ENCODE results near the gene CLEC3A.
"Not testable (repeated sequence)": the region's sequence is repeated elsewhere in the genome, so short reads cannot be mapped to it uniquely, and the experiment has no call there.

Gene CLEC3A, protein sequence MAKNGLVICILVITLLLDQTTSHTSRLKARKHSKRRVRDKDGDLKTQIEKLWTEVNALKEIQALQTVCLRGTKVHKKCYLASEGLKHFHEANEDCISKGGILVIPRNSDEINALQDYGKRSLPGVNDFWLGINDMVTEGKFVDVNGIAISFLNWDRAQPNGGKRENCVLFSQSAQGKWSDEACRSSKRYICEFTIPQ

DNA sequence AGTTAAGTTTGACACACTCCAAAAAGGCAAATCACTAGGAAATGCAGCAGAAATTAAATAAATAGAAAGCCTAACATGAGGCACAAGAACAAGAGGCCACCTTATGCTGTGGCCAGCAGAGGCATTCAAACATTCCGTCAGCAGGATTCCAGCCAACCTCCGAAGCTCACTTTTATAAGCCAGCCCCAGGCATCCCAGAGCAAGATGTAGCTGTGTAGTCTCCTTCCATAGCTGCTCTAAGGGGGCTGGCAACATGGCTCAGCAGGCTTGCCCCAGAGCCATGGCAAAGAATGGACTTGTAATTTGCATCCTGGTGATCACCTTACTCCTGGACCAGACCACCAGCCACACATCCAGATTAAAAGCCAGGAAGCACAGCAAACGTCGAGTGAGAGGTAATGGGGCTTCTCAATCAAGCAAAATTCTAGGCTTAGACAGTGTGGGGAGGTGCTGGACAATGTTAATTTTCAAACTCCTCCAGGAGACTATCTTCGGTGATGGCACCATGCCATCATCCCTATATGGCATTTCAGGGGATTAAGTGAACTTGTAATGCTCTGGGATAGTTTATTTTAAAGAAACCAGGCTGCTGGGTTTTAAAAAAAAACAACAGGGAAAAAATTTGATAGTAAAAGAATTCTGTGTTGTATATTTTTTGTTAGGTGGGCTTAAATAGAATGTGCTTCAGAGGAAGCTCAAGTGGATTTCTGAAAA lies at the start of gene CLEC3A:
Gene CLEC3A (plus strand): TSS at position 202 of the 714 bp plus-strand sequence. CDS start 79 bp downstream, at position 281.
- Histone ChIP-seq H3K36me3 (ENCODE audit: insufficient read depth, low read length) (no peaks in the 10 kb centered on the region), H2AFZ (ENCODE audit: low read length, unreplicated experiment) (no peak within 1 kb of the TSS), H3K4me1 (ENCODE audit: control insufficient read depth, insufficient read depth, low read length, unreplicated experiment) (no peaks in the 10 kb centered on the region), H3K27ac (ENCODE audit: low read depth, low read length) (no peak within 1 kb of the TSS), H3K4me3 (ENCODE audit: low read depth, low read length) (no peak within 1 kb of the TSS), H3K79me2 (ENCODE audit: control insufficient read depth, insufficient read depth, low read length, unreplicated experiment) (no peaks in the 10 kb centered on the region), H3K27me3 (ENCODE audit: insufficient read depth, low read length) (no peaks in the 10 kb centered on the region)

DNA sequence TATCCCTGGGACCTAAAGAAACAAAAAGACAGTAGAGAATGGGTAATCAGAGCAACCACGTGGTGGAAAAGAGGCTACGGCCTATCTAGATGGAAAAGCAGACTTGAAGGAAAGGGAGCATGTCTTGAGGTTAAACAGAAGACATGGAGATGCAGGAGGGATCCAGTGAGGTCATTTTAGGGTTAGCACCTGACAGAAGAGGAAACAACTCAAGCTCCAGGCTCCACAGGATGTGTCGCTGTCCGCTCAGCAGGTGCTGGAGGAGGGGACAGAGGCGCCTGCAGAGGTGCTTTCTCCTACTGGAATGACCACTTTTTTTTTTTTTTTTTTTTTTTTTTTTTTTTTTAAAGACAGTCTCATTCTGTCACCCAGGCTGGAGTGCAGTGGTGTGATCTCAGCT lies 47.5 kb upstream of the CLEC3A start:
- H2AFZ ChIP-seq (ENCODE audit: low read length, unreplicated experiment) = no peak overlapping the region

DNA sequence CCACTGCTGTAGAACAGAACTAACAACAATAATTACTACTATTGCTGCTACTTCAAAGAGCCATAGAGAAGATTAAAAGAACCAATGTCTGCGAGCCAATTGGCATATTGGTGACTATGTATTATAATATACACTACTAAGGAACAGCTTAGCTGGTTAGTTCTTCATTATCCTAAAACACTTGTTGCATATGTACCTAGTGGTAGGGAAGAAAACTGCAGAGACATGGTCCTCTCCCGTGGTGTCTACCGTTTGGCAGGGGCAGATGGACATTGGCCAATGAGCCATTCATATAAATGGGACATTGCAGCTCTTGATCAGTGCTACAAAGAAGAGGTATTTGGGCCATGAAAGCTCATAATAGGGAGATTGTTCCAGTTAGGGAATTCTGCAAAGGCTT lies 46.4 kb upstream of the CLEC3A start:
- H3K4me1 ChIP-seq (ENCODE audit: control insufficient read depth, insufficient read depth, low read length, unreplicated experiment) = no peaks in the 10 kb centered on the region
- no peak overlapping the region for H3K27ac ChIP-seq (ENCODE audit: low read depth, low read length)
- H2AFZ ChIP-seq (ENCODE audit: low read length, unreplicated experiment) = no peak overlapping the region
- no peaks in the 10 kb centered on the region for H3K27me3 ChIP-seq (ENCODE audit: insufficient read depth, low read length)
- H3K4me3 ChIP-seq (ENCODE audit: low read depth, low read length) = no peak overlapping the region
- H3K36me3 ChIP-seq (ENCODE audit: insufficient read depth, low read length) = no peaks in the 10 kb centered on the region
- no peaks in the 10 kb centered on the region for H3K79me2 ChIP-seq (ENCODE audit: control insufficient read depth, insufficient read depth, low read length, unreplicated experiment)

More for the DNA sequence above, 47.5 kb upstream of the CLEC3A start:
- H3K4me3 ChIP-seq (ENCODE audit: low read depth, low read length) = no peak overlapping the region
- H3K27ac ChIP-seq (ENCODE audit: low read depth, low read length) = no peak overlapping the region
- H3K79me2 ChIP-seq (ENCODE audit: control insufficient read depth, insufficient read depth, low read length, unreplicated experiment) = no peaks in the 10 kb centered on the region
- no peaks in the 10 kb centered on the region for H3K36me3 ChIP-seq (ENCODE audit: insufficient read depth, low read length)
- no peaks in the 10 kb centered on the region for H3K27me3 ChIP-seq (ENCODE audit: insufficient read depth, low read length)
- no peaks in the 10 kb centered on the region for H3K4me1 ChIP-seq (ENCODE audit: control insufficient read depth, insufficient read depth, low read length, unreplicated experiment)

DNA sequence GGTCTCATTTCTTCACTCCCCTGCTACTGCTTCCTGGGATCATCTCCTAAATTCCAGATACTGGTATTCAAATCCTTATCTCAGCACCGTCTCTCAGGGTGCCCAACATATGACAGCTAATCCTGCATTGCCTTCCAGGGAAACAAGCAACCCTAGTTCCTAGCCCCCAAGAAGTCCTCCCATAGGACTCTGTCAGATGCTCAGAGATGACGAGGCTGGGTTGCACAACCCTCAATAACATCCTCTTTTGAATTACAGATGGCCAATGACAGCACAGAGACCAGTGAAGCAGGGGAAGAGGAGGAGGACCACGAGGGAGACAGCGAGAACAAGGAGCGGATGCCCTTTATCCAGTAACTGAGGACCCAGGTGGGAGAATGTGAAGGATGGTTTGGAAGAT lies 45.0 kb upstream of the CLEC3A start:
- Histone ChIP-seq H3K27me3 (ENCODE audit: insufficient read depth, low read length) (no peaks in the 10 kb centered on the region), H3K27ac (ENCODE audit: low read depth, low read length) (no peak overlapping the region)

DNA sequence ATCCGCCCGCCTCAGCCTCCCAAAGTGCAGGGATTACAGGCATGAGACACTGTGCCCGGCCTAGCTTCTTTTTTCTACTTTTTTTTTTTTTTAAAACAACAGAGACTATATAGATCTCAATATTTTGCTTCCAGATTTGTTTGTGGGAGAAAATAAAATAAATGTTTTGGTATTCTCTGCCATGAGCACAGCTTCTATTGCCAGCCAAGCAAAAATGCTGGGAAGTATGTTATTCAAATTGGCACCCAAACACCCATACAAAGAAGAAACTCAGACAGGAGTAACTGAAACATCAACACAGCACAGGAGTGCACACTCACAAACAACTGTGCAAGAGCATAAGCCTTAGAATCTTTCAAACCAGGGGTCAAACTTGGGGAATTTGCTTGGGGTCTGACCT lies 37.2 kb upstream of the CLEC3A start:
- no peaks in the 10 kb centered on the region for H3K27me3 ChIP-seq (ENCODE audit: insufficient read depth, low read length)
- H3K4me1 ChIP-seq (ENCODE audit: control insufficient read depth, insufficient read depth, low read length, unreplicated experiment) = no peaks in the 10 kb centered on the region
- H3K79me2 ChIP-seq (ENCODE audit: control insufficient read depth, insufficient read depth, low read length, unreplicated experiment) = no peaks in the 10 kb centered on the region
- H3K36me3 ChIP-seq (ENCODE audit: insufficient read depth, low read length) = no peaks in the 10 kb centered on the region
- no peak overlapping the region for H3K27ac ChIP-seq (ENCODE audit: low read depth, low read length)
- H3K4me3 ChIP-seq (ENCODE audit: low read depth, low read length) = no peak overlapping the region
- H2AFZ ChIP-seq (ENCODE audit: low read length, unreplicated experiment) = no peak overlapping the region

More for the DNA sequence above, 45.0 kb upstream of the CLEC3A start:
- H3K4me1 ChIP-seq (ENCODE audit: control insufficient read depth, insufficient read depth, low read length, unreplicated experiment) = no peaks in the 10 kb centered on the region
- no peaks in the 10 kb centered on the region for H3K36me3 ChIP-seq (ENCODE audit: insufficient read depth, low read length)
- no peak overlapping the region for H3K4me3 ChIP-seq (ENCODE audit: low read depth, low read length)
- no peaks in the 10 kb centered on the region for H3K79me2 ChIP-seq (ENCODE audit: control insufficient read depth, insufficient read depth, low read length, unreplicated experiment)
- H2AFZ ChIP-seq (ENCODE audit: low read length, unreplicated experiment) = no peak overlapping the region

DNA sequence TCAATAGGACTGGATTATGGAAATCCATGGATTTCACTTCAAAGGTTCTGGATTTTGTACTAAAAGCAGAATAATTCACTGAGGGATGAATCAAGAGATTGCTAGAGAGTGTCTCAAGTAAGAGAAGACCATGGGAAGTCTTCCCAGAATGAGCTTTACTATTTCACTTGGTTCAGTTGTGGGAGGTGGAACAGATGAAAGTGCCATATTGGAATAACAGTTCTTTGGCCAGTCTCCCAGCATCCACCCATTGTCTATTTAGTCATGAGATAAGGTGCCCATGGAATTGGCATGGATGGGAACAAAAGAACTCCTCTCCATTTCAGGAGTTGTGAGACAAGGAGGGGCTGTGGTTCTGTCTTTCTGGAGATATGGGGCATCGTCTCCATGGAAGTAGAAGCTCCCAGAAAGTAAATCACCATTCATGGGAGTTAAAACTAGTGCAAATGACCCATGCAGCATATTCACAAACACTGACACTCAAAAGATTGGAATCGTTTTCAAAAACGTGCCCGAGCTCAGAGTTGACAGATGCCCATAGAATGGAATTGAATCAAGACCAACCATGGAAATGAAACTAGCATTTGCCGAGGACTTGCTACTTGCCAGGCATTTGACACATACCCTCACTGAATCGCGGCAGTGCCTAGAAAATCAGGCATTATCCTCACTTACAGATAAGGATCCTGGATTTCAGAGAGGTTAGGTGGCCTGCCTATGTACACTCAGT lies 36.2 kb upstream of the CLEC3A start:
- Histone ChIP-seq H3K79me2 (ENCODE audit: control insufficient read depth, insufficient read depth, low read length, unreplicated experiment) (no peaks in the 10 kb centered on the region), H3K4me1 (ENCODE audit: control insufficient read depth, insufficient read depth, low read length, unreplicated experiment) (no peaks in the 10 kb centered on the region), H3K36me3 (ENCODE audit: insufficient read depth, low read length) (no peaks in the 10 kb centered on the region), H2AFZ (ENCODE audit: low read length, unreplicated experiment) (no peak overlapping the region), H3K27me3 (ENCODE audit: insufficient read depth, low read length) (no peaks in the 10 kb centered on the region), H3K27ac (ENCODE audit: low read depth, low read length) (no peak overlapping the region), H3K4me3 (ENCODE audit: low read depth, low read length) (no peak overlapping the region)

DNA sequence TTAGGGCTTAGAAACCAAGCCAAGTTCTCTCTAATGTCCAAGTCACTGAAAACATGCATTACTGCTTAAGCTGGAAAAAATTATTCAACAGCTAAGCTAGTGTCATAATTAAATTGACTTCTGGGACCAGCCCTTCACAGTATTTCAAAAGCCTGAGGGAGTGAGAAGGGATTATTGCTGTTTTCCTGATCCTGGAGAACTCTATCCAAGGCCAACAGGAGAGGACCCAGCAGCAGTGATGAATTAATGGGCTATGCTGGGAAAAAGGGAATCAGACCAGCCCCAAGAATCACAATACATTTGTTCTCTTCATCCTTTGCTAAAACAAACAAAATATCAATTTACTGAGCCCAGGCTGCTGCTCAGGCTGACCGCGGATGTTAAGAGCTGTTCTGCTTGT lies 34.5 kb upstream of the CLEC3A start:
- Histone ChIP-seq H2AFZ (ENCODE audit: low read length, unreplicated experiment) (no peak overlapping the region), H3K79me2 (ENCODE audit: control insufficient read depth, insufficient read depth, low read length, unreplicated experiment) (no peaks in the 10 kb centered on the region), H3K4me1 (ENCODE audit: control insufficient read depth, insufficient read depth, low read length, unreplicated experiment) (no peaks in the 10 kb centered on the region), H3K27me3 (ENCODE audit: insufficient read depth, low read length) (no peaks in the 10 kb centered on the region), H3K4me3 (ENCODE audit: low read depth, low read length) (no peak overlapping the region), H3K36me3 (ENCODE audit: insufficient read depth, low read length) (no peaks in the 10 kb centered on the region), H3K27ac (ENCODE audit: low read depth, low read length) (no peak overlapping the region)

DNA sequence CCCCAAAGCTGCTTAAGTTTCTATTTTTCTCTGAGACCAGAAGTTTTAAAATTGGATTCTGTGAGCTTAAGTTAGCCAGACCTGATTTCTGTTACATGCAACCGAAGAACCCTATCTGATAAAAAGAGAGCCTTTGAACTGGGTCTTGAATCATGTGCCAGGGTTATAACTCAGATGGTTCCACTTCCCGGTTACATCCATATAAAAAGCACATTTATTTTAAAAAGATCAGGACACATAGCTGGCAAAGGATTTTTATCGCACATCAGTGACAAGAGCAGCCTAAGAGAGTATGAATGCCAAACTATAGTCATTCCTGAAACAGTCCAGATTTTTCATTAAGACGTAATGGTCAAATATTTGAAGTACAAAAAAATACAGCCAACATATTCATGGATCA lies 32.5 kb upstream of the CLEC3A start:
- no peak overlapping the region for H2AFZ ChIP-seq (ENCODE audit: low read length, unreplicated experiment)
- H3K27ac ChIP-seq (ENCODE audit: low read depth, low read length) = no peak overlapping the region
- no peaks in the 10 kb centered on the region for H3K27me3 ChIP-seq (ENCODE audit: insufficient read depth, low read length)
- H3K4me1 ChIP-seq (ENCODE audit: control insufficient read depth, insufficient read depth, low read length, unreplicated experiment) = no peaks in the 10 kb centered on the region
- no peaks in the 10 kb centered on the region for H3K79me2 ChIP-seq (ENCODE audit: control insufficient read depth, insufficient read depth, low read length, unreplicated experiment)
- no peak overlapping the region for H3K4me3 ChIP-seq (ENCODE audit: low read depth, low read length)
- no peaks in the 10 kb centered on the region for H3K36me3 ChIP-seq (ENCODE audit: insufficient read depth, low read length)

DNA sequence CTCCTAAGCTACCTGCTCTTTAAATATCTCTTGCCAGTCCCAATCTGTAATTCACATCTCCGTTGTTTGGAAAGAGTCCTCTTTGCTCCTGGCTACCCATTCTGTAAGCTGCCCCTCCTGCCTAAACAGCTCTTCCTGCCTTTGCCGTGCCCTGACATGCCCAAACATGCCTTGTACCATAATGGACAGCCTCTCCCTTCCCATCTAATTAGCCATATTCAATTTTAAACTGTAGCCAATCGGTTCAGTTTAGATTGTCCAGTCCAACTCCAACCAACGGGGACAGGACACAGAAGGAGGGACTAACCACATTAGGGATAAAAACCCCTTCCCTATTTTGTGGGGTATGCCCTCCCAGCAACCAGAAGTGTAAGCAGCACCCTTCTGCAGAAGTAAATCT lies 30.6 kb upstream of the CLEC3A start:
- Histone ChIP-seq H2AFZ (ENCODE audit: low read length, unreplicated experiment) (no peak overlapping the region), H3K4me3 (ENCODE audit: low read depth, low read length) (no peak overlapping the region), H3K27me3 (ENCODE audit: insufficient read depth, low read length) (no peaks in the 10 kb centered on the region), H3K36me3 (ENCODE audit: insufficient read depth, low read length) (no peaks in the 10 kb centered on the region), H3K79me2 (ENCODE audit: control insufficient read depth, insufficient read depth, low read length, unreplicated experiment) (no peaks in the 10 kb centered on the region), H3K4me1 (ENCODE audit: control insufficient read depth, insufficient read depth, low read length, unreplicated experiment) (no peaks in the 10 kb centered on the region), H3K27ac (ENCODE audit: low read depth, low read length) (no peak overlapping the region)

DNA sequence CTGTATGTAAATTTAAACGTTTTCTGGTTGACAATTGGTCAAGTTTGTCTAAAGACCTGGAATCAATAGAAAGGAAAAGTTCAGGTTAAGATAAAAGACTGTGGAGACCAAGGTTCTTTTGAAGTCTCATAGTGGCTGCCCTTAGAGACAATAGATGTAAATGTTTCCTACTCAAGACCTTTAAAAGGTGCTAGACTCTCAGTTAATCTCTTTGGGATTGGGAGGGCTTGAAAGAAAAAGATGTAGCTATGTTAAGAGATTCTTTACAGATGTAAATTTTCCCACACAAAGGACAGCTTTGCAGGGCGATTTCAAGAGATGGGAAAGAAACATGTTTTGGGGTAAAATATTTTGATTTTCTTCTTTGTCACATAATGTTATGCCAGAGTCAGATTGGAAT lies 30.0 kb upstream of the CLEC3A start:
- H3K79me2 ChIP-seq (ENCODE audit: control insufficient read depth, insufficient read depth, low read length, unreplicated experiment); H3K4me1 ChIP-seq (ENCODE audit: control insufficient read depth, insufficient read depth, low read length, unreplicated experiment); H3K27me3 ChIP-seq (ENCODE audit: insufficient read depth, low read length); H2AFZ ChIP-seq (ENCODE audit: low read length, unreplicated experiment); H3K4me3 ChIP-seq (ENCODE audit: low read depth, low read length); H3K27ac ChIP-seq (ENCODE audit: low read depth, low read length); H3K36me3 ChIP-seq (ENCODE audit: insufficient read depth, low read length): not testable (repeated sequence)

Measured in ACC112 (cell line).